Astrocyte of the spinal cord (primary cell): ENCODE results near the gene GUCA2B.

Experiments
- DNase-seq: peaks from one replicate; pipeline ENCODE4 v3.0.0; 2011; ENCODE audit warnings: low read depth, low spot score
- H3K4me3 ChIP-seq: 2 replicates; pipeline ENCODE4 v1.5.1; 2011; ENCODE audit warnings: low read depth, mild to moderate bottlenecking, low read length, moderate library complexity
- in situ Hi-C: cut with HindIII; loops from 2 replicates; pipeline ENCODE4 v1.10.0; 2017; ENCODE audit warnings: low sequenced_read_pairs
- TF ChIP-seq, protein P1 (sequence below): IDR thresholded peaks from 2 replicates; pipeline ENCODE4 v1.5.1; 2012; ENCODE audit warnings: low read depth, mild to moderate bottlenecking, low read length, inconsistent platforms

Gene GUCA2B

GRCh38 chr1:42189931-42190853 is 37.0 kb downstream of the GUCA2B start:
- in situ Hi-C loops = no loop called here
- no peak for DNase-seq
- no peak overlapping the region for H3K4me3 ChIP-seq
- TF ChIP-seq, protein P1, sequence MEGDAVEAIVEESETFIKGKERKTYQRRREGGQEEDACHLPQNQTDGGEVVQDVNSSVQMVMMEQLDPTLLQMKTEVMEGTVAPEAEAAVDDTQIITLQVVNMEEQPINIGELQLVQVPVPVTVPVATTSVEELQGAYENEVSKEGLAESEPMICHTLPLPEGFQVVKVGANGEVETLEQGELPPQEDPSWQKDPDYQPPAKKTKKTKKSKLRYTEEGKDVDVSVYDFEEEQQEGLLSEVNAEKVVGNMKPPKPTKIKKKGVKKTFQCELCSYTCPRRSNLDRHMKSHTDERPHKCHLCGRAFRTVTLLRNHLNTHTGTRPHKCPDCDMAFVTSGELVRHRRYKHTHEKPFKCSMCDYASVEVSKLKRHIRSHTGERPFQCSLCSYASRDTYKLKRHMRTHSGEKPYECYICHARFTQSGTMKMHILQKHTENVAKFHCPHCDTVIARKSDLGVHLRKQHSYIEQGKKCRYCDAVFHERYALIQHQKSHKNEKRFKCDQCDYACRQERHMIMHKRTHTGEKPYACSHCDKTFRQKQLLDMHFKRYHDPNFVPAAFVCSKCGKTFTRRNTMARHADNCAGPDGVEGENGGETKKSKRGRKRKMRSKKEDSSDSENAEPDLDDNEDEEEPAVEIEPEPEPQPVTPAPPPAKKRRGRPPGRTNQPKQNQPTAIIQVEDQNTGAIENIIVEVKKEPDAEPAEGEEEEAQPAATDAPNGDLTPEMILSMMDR = no peak

- no peak overlapping the region for H3K4me3 ChIP-seq
- in situ Hi-C loops = no loop called here
- DNase-seq = no peak
- TF ChIP-seq, protein P1 = no peak
Measured at GRCh38 chr1:42191319-42191718, 38.1 kb downstream of the GUCA2B start.

DNA sequence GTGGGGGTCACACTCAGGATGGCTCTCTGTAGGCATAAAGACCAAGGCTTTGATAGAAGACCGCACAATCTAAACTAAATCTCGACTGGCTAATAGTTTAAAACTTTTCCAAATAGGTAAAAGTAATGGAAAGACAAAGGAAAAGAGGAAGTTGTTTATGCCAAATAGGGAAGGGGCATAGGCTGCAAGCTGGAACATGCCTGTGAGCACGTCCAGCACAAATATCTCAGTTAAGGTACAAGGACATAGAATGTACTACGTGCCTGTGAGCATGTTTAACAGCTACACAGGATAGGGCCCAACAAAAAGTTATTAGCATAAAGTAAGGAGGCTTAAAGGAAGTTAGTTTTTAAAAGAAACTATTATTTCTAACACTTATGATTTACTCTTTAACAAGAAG is 38.9 kb downstream of the GUCA2B start:
- TF ChIP-seq, protein P1 = no peak
- DNase-seq = no peak
- in situ Hi-C loops = no loop called here
- H3K4me3 ChIP-seq = no peak overlapping the region

DNA sequence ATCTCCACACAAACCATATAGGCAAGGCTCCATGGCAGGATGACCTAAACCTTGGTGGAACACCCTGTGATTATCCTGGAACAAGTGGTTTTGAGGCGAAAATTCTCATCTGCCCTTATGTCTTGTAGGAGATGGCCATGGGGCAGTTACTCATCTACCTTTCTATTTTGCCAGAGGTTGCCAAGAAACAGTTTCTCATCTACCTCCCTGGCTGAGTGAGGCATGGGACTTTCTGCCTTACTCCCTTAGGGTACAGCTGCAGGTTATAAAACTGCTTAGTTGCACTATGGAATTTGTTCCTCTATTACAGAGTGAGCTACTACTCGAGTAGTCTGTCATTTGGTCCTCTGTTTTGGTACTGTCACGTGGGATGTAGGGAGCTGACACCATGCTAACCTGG is 42.6 kb downstream of the GUCA2B start:
- in situ Hi-C loops = no loop called here
- no peak overlapping the region for H3K4me3 ChIP-seq
- TF ChIP-seq, protein P1 = no peak
- no peak for DNase-seq

DNA sequence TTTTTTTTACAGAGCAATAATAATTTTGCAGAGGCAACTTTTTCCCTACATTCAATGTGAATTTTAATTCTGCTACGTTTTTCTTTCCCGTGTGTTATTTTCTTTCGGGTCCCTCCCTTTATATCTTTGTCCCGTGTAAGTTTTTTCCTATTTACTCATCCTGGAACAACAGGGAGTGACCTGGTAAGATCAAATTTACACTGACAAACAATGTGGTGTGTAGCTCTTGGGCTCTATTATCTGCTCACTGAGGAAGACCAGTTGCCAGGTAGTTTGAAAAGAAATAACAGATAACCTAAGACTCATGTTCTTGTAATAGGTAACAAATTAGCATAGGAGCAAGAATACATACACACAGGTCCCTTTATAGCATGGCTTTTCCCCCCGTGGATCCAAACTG is 45.0 kb downstream of the GUCA2B start:
- TF ChIP-seq, protein P1 = no peak
- in situ Hi-C loops = no loop called here
- H3K4me3 ChIP-seq = no peak overlapping the region
- no peak for DNase-seq

- in situ Hi-C loops = no loop called here
- H3K4me3 ChIP-seq = no peak overlapping the region
- TF ChIP-seq, protein P1 = no peak
- no peak for DNase-seq
Measured at GRCh38 chr1:42201986-42202385, 48.8 kb downstream of the GUCA2B start.
